Lung (tissue), 12 donors: ENCODE data around the gene NEU3. TPM values are rescaled to one million over a fixed set of nuclear protein-coding genes. Genes with fewer than 3 reads are reported as not detected.

Source experiments
- ATAC-seq: fragments of 200-7000 bp; cut with Tn5 transposase; one replicate; pipeline ENCODE4 v1.9.1; 2020; ENCODE audit warnings: moderate number of reproducible peaks; ENCODE audit not compliant: insufficient read depth, low FRiP score
- DNase-seq, 3 donors: peaks; one replicate each; pipeline ENCODE4 v3.0.0-alpha.2; 2013 to 2017
- H3K27ac ChIP-seq, 2 donors: one replicate each; pipeline ENCODE4 v1.5.1; 2013; ENCODE audit warnings: mild to moderate bottlenecking in 2 of 2, moderate library complexity in 2 of 2, control low read depth in 1 of 2, inconsistent platforms in 1 of 2, low read depth in 1 of 2, low read length in 1 of 2
- H3K27me3 ChIP-seq, 3 donors: one replicate each; pipeline ENCODE4 v1.5.1; 2013; ENCODE audit warnings: low read length in 2 of 3; ENCODE audit not compliant: control insufficient read depth in 3 of 3, insufficient read depth in 3 of 3
- H3K36me3 ChIP-seq, 4 donors: one replicate each; pipeline ENCODE4 v1.5.1; 2013; ENCODE audit warnings: low read length in 4 of 4, mild to moderate bottlenecking in 1 of 4, moderate library complexity in 1 of 4; ENCODE audit not compliant: control insufficient read depth in 4 of 4, insufficient read depth in 4 of 4
- H3K4me1 ChIP-seq, 5 donors: one replicate each; pipeline ENCODE4 v1.5.1; 2013; ENCODE audit warnings: low read length in 5 of 5, mild to moderate bottlenecking in 2 of 5, moderate library complexity in 1 of 5; ENCODE audit not compliant: control insufficient read depth in 5 of 5, insufficient read depth in 5 of 5
- H3K4me3 ChIP-seq: one replicate; pipeline ENCODE4 v1.5.1; 2013; ENCODE audit warnings: mild to moderate bottlenecking, control low read depth, moderate library complexity
- H3K9ac ChIP-seq, 2 donors: one replicate each; pipeline ENCODE4 v1.5.1; 2013; ENCODE audit warnings: low read length in 2 of 2, control low read depth in 1 of 2; ENCODE audit not compliant: insufficient read depth in 1 of 2
- H3K9me3 ChIP-seq, 4 donors: one replicate each; pipeline ENCODE4 v1.5.1; 2013; ENCODE audit warnings: low read length in 3 of 4, mild to moderate bottlenecking in 1 of 4, moderate library complexity in 1 of 4; ENCODE audit not compliant: control insufficient read depth in 4 of 4, insufficient read depth in 3 of 4
- WGBS, 2 donors: extraction: QIAGEN DNeasy Blood & Tissue Kit; methylation state at CpG; one replicate each; pipeline ENCODE4 v1.1.7; 2013; 5-methylcytosine and 5-hydroxymethylcytosine counted together
- polyA plus RNA-seq, 2 donors: library from polyadenylated mRNA; stranded (reverse); fragments of 200-250 nt; gene quantifications; one replicate each; pipeline ENCODE4 v1.2.1, GENCODE V29; 2013
- total RNA-seq, 2 donors: library from RNA; depleted of rRNA in 1 of 2; stranded (reverse); fragments of >200 nt in 1 of 2; gene quantifications; one replicate each; pipeline ENCODE4 v1.2.1, GENCODE V29; 2014 to 2021
- TF ChIP-seq, protein P1 (sequence below): IDR thresholded peaks from 2 replicates; pipeline ENCODE4 v1.5.1; 2012; ENCODE audit warnings: mild to moderate bottlenecking; ENCODE audit errors: control extremely low read depth, extremely low read depth
- donor health status: control.
- donor health status: control.
- donor health status: Bipolar disorder and iron deficiency.
- donor health status: healthy.
- donor health status: DM: yes; HTN: yes; CAD: no.

The NEU3 gene
- total and polyA plus RNA-seq, 4 donors: 4.1 to 13.9 (median 7.9) TPM

DNA sequence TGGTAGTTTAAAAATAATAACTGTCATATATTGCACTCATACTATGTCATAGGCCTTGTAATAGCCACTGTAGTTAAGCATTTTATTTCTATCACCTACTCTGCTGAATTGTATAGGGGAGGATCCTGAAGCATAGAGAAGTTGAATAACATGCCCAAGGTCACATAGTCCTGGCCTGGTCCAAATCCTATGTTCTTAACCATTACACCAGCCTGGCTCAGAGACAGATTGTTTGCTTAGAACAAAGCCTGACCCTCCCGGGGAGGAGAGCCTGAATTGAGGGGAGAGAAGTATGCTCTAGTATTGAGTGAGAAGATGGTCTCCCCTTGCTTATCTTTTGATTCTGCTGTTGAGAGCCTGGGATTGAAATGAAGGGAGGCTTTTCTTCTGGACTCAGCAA lies 2.2 kb downstream of the NEU3 start:
- Histone ChIP-seq H3K27me3 (no peaks in the 10 kb centered on the region), H3K36me3 (peaks cover 4 to 9% (median 5%) of the 10 kb centered on the region in 4 donors), H3K4me3 (no peak overlapping the region), H3K27ac (no peak overlapping the region), H3K9ac (no peak overlapping the region), H3K4me1 (peaks cover 0 to 6% (median 3%) of the 10 kb centered on the region in 5 donors), H3K9me3 (no peaks in the 10 kb centered on the region)
- TF ChIP-seq, protein P1, sequence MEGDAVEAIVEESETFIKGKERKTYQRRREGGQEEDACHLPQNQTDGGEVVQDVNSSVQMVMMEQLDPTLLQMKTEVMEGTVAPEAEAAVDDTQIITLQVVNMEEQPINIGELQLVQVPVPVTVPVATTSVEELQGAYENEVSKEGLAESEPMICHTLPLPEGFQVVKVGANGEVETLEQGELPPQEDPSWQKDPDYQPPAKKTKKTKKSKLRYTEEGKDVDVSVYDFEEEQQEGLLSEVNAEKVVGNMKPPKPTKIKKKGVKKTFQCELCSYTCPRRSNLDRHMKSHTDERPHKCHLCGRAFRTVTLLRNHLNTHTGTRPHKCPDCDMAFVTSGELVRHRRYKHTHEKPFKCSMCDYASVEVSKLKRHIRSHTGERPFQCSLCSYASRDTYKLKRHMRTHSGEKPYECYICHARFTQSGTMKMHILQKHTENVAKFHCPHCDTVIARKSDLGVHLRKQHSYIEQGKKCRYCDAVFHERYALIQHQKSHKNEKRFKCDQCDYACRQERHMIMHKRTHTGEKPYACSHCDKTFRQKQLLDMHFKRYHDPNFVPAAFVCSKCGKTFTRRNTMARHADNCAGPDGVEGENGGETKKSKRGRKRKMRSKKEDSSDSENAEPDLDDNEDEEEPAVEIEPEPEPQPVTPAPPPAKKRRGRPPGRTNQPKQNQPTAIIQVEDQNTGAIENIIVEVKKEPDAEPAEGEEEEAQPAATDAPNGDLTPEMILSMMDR: no peak
- DNase-seq (no peak), ATAC-seq (no peak)
- WGBS, 2 donors: 49 to 67% methylated on average over 1 of the region's 1 CpG

DNA sequence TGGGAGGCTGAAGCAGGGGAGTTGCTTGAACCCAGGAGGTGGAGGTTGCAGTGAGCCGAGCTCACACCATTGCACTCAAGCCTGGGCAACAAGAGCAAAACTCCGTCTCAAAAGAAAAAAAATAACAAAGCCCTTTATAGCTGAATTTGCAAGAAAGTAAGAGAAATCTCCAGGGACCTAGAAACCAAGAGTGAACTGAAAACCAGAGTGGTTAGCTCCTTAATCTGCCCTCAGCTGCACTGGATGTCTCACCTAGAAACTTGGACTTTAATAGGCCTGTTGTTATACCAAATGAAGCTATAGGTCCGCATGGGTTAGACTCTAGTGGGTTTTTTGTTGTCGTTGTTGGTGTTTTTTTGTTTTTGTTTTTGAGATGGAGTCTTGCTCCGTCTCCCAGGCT lies 4.1 kb downstream of the NEU3 start:
- DNase-seq (no peak), ATAC-seq (no peak)
- Histone ChIP-seq H3K36me3 (peaks cover 4 to 13% (median 6%) of the 10 kb centered on the region in 4 donors), H3K27me3 (no peaks in the 10 kb centered on the region), H3K9ac (no peak overlapping the region), H3K4me3 (no peak overlapping the region), H3K27ac (no peak overlapping the region), H3K4me1 (peaks cover 0 to 6% (median 3%) of the 10 kb centered on the region in 5 donors), H3K9me3 (no peaks in the 10 kb centered on the region)
- TF ChIP-seq, protein P1: no peak
- 96 to 97% methylated on average over 5 of the region's 5 CpGs for WGBS, 2 donors

DNA sequence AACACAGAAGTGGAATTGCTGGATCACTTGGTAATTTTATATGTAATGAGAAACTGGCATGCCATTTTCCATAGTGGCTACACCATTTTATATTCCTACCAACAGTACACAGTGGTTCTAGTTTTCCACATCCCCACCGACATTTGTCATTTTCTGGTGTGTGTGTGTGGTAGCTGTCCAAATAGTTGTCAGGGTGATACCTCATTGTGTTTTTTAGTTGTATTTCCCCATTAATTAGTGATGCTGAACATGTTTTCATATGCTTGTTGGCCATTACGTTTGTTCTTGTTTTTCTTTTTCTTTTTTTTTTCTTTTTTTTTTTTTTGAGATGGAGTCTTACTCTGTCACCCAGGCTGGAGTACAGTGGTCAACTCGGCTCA lies 12.2 kb downstream of the NEU3 start:
- no peaks in the 10 kb centered on the region for H3K4me1 ChIP-seq
- no peaks in the 10 kb centered on the region for H3K27me3 ChIP-seq
- no peak overlapping the region for H3K9ac ChIP-seq
- peaks cover 4 to 8% (median 6%) of the 10 kb centered on the region in 4 donors for H3K36me3 ChIP-seq
- no peaks in the 10 kb centered on the region for H3K9me3 ChIP-seq
- WGBS, 2 donors: 95 to 97% methylated on average over 3 of the region's 3 CpGs
- ATAC-seq: no peak
- TF ChIP-seq, protein P1: no peak
- no peak for DNase-seq
- no peak overlapping the region for H3K27ac ChIP-seq
- no peak overlapping the region for H3K4me3 ChIP-seq

DNA sequence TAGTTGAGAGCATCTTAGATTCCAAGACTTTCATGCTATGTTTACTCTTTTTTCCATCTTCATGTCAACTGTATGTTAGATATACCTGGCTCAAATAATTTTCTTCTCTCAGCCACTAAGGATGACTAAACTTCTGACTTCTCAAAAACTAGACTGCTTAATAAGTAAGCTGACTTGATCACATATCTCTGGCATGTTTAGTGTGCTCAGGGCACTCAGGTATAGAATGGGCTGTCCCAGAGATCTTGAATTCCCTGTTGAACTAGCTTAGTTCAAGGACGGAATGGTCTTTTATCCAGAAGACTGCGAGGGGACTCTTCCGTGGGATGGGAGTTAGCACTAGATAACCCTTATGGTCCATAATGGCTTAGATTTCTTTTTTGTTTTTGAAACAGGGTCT lies 13.0 kb downstream of the NEU3 start:
- ATAC-seq (no peak), DNase-seq (no peak)
- Histone ChIP-seq H3K36me3 (peaks cover 5 to 12% (median 11%) of the 10 kb centered on the region in 4 donors), H3K27me3 (no peaks in the 10 kb centered on the region), H3K4me1 (no peaks in the 10 kb centered on the region), H3K9ac (no peak overlapping the region), H3K27ac (no peak overlapping the region), H3K4me3 (no peak overlapping the region), H3K9me3 (no peaks in the 10 kb centered on the region)
- 86% methylated on average over 3 of the region's 3 CpGs for WGBS, 2 donors
- TF ChIP-seq, protein P1: no peak
